Natural killer cell (primary cell): ENCODE data around the gene NXN. TPM values are rescaled to one million over a fixed set of nuclear protein-coding genes. Genes with fewer than 3 reads are reported as not detected.
"Not testable (repeated sequence)": the region's sequence is repeated elsewhere in the genome, so short reads cannot be mapped to it uniquely, and the experiment has no call there.

Experiments
- ATAC-seq, 3 donors: fragments of 150-1000 bp in 2 of 3; fragments of 200-7000 bp in 1 of 3; cut with Tn5 transposase; 1 replicate in 1 of 3; 2 replicates in 2 of 3; pipeline ENCODE4 v1.10.0; 2021; ENCODE audit warnings: mild to moderate bottlenecking in 2 of 3, moderate library complexity in 2 of 3
- DNase-seq, 2 donors: peaks; one replicate each; pipeline versions ENCODE4 v3.0.0 to v3.0.0-alpha.2; 2013 to 2021; ENCODE audit warnings: mixed read lengths in 1 of 2
- H3K27ac ChIP-seq: one replicate; pipeline ENCODE4 v1.5.1; 2013; ENCODE audit warnings: mild to moderate bottlenecking, low read length
- H3K27me3 ChIP-seq: one replicate; pipeline ENCODE4 v1.6.1; 2013; ENCODE audit warnings: low read length; ENCODE audit not compliant: control insufficient read depth, insufficient read depth
- H3K36me3 ChIP-seq: one replicate; pipeline ENCODE4 v1.6.1; 2013; ENCODE audit warnings: low read length; ENCODE audit not compliant: control insufficient read depth, insufficient read depth
- H3K4me1 ChIP-seq: one replicate; pipeline ENCODE4 v1.6.1; 2013; ENCODE audit warnings: low read length; ENCODE audit not compliant: control insufficient read depth, insufficient read depth
- H3K4me3 ChIP-seq: one replicate; pipeline ENCODE4 v1.5.1; 2013; ENCODE audit warnings: low read length
- H3K9me3 ChIP-seq: one replicate; pipeline ENCODE4 v1.6.1; 2013; ENCODE audit warnings: low read length; ENCODE audit not compliant: control insufficient read depth, insufficient read depth
- H3K27ac Mint-ChIP-seq, 2 donors: one replicate each; pipeline ENCODE4 v1.8.0; 2022; ENCODE audit warnings: mild to moderate bottlenecking in 2 of 2, mixed read lengths in 2 of 2, moderate library complexity in 1 of 2
- H3K27me3 Mint-ChIP-seq, 2 donors: one replicate each; pipeline ENCODE4 v1.8.0; 2022; ENCODE audit warnings: low read depth in 2 of 2, mixed read lengths in 2 of 2
- H3K36me3 Mint-ChIP-seq: one replicate; pipeline ENCODE4 v1.8.0; 2022; ENCODE audit warnings: mixed read lengths
- H3K4me1 Mint-ChIP-seq, 2 donors: one replicate each; pipeline ENCODE4 v1.8.0; 2022; ENCODE audit warnings: mixed read lengths in 2 of 2
- H3K4me3 Mint-ChIP-seq: one replicate; pipeline ENCODE4 v1.8.0; 2022; ENCODE audit warnings: mild to moderate bottlenecking, moderate library complexity, mixed read lengths
- H3K9me3 Mint-ChIP-seq, 2 donors: one replicate each; pipeline ENCODE4 v1.8.0; 2022; ENCODE audit warnings: mixed read lengths in 2 of 2
- CTCF ChIP-seq: fragments of 200-600 bp; IDR thresholded peaks from one replicate; pipeline ENCODE4 v1.8.0; 2022; ENCODE audit warnings: antibody characterized with exemption
- WGBS: methylation state at CpG from one replicate; pipeline ENCODE4 v1.1.7; 2013; ENCODE audit warnings: missing lambda C conversion rate; ENCODE audit not compliant: insufficient coverage; 5-methylcytosine and 5-hydroxymethylcytosine counted together
- intact Hi-C: fragments of 100-400 bp; cut with micrococcal nuclease; formaldehyde crosslinking; loops from one replicate; pipeline ENCODE4 v1.14.2; 2022
- total RNA-seq, 4 donors: library from RNA; stranded (reverse); fragments of 120-200 nt in 1 of 4; gene quantifications; one replicate each; pipeline versions ENCODE4 v1.2.3 to v1.2.4, GENCODE V29; 2013 to 2022

Gene NXN
- total RNA-seq, 3 donors from 2014 or later (not counting 1 experiment from before 2014, with no cell fraction given): 0.14 to 0.55 TPM; not detected in 1

DNA sequence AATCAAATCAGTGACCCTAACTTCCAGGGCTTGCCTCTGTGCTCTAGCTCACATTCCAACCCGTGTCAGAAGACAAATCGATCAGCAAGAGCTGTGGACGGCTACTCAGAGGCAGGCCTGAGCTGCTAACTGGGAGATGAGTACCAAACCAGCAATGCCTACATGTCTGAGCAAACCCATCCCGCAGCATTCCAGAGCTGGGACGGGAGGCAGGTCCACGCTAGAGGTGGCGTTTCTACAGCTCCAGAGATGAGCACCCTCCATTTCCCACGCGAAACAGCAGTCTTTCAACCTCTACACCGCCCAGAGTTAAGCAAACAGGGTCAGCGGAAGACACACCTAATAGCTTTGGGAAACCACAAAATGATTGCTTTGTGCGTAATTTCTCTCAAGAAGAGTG lies 6.5 kb downstream of the NXN start:
- ATAC-seq (no peak), DNase-seq (no peak)
- no peak for TF ChIP-seq CTCF
- H3K27ac ChIP-seq: no peak overlapping the region
- intact Hi-C loops: no loop called here
- H3K36me3 Mint-ChIP-seq: no peaks in the 10 kb centered on the region
- H3K4me3 ChIP-seq: no peak overlapping the region
- WGBS: 83% methylated on average over 12 of the region's 12 CpGs
- H3K4me3 Mint-ChIP-seq: no peak overlapping the region
- H3K9me3 ChIP-seq: no peaks in the 10 kb centered on the region
- H3K9me3 Mint-ChIP-seq: no peaks in the 10 kb centered on the region
- peaks cover 31 to 57% of the 10 kb centered on the region in 2 donors for H3K27me3 Mint-ChIP-seq
- H3K4me1 Mint-ChIP-seq: peaks cover 2% of the 10 kb centered on the region in 2 donors
- no peaks in the 10 kb centered on the region for H3K36me3 ChIP-seq
- H3K4me1 ChIP-seq: no peaks in the 10 kb centered on the region
- peaks cover 24% of the 10 kb centered on the region for H3K27me3 ChIP-seq
- no peak overlapping the region for H3K27ac Mint-ChIP-seq

- H3K27ac Mint-ChIP-seq, H3K9me3 Mint-ChIP-seq, H3K4me3 ChIP-seq, ATAC-seq, H3K4me1 Mint-ChIP-seq, H3K27ac ChIP-seq, DNase-seq, intact Hi-C loops, H3K9me3 ChIP-seq, H3K4me1 ChIP-seq, H3K36me3 ChIP-seq, H3K4me3 Mint-ChIP-seq, H3K36me3 Mint-ChIP-seq: not testable (repeated sequence)
- WGBS: 92% methylated on average over 14 of the region's 14 CpGs
- H3K27me3 ChIP-seq: peaks cover 13% of the 10 kb centered on the region
- peaks cover 25 to 59% of the 10 kb centered on the region in 2 donors for H3K27me3 Mint-ChIP-seq
These were observed 7.7 kb downstream of the NXN start for GRCh38 chr17:971861-972260.

DNA sequence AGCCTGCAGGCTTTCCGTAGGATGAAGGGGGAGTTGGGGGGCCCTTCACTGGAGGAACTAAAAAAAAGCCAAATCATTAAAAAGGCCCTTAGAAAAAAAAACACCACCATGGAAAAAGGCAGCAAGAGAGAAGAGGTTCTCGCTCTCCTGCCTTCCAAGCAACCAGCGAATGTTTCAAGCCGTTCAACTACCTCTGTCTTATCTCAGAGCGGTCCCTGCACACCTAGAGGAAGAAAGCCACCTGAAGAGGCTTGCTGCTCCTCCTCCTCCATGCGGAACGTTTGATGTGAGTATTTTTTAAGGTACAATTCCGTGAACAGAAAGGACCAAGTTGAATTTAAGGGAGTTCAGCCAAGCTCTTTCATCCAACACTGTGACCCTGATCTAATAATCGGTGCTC lies 9.2 kb downstream of the NXN start:
- ATAC-seq: no peak
- 66% methylated on average over 9 of the region's 9 CpGs for WGBS
- H3K27ac ChIP-seq: no peak overlapping the region
- intact Hi-C loops: no loop called here
- H3K36me3 ChIP-seq: no peaks in the 10 kb centered on the region
- DNase-seq: no peak
- H3K9me3 ChIP-seq: no peaks in the 10 kb centered on the region
- H3K27ac Mint-ChIP-seq: no peak overlapping the region
- no peak overlapping the region for H3K4me3 ChIP-seq
- no peaks in the 10 kb centered on the region for H3K4me1 Mint-ChIP-seq
- TF ChIP-seq CTCF: no peak
- H3K9me3 Mint-ChIP-seq: no peaks in the 10 kb centered on the region
- no peaks in the 10 kb centered on the region for H3K4me1 ChIP-seq
- H3K36me3 Mint-ChIP-seq: no peaks in the 10 kb centered on the region
- no peak overlapping the region for H3K4me3 Mint-ChIP-seq
- H3K27me3 ChIP-seq: peaks cover under 1% of the 10 kb centered on the region
- peaks cover 22 to 47% of the 10 kb centered on the region in 2 donors for H3K27me3 Mint-ChIP-seq

GRCh38 chr17:969811-970355 lies 9.7 kb downstream of the NXN start:
- no peak overlapping the region for H3K4me3 Mint-ChIP-seq
- no peak overlapping the region for H3K27ac Mint-ChIP-seq
- peaks cover 22 to 43% of the 10 kb centered on the region in 2 donors for H3K27me3 Mint-ChIP-seq

More at GRCh38 chr17:969811-970355, 9.7 kb downstream of the NXN start:
- TF ChIP-seq CTCF: no peak
- H3K36me3 ChIP-seq: no peaks in the 10 kb centered on the region
- no peak overlapping the region for H3K4me3 ChIP-seq
- intact Hi-C loops: no loop called here
- Mint-ChIP-seq H3K4me1 (no peaks in the 10 kb centered on the region), H3K36me3 (no peaks in the 10 kb centered on the region), H3K9me3 (no peaks in the 10 kb centered on the region)
- H3K9me3 ChIP-seq: no peaks in the 10 kb centered on the region
- H3K27me3 ChIP-seq: no peaks in the 10 kb centered on the region
- 64% methylated on average over 18 of the region's 18 CpGs for WGBS
- no peaks in the 10 kb centered on the region for H3K4me1 ChIP-seq
- no peak for ATAC-seq
- no peak for DNase-seq
- no peak overlapping the region for H3K27ac ChIP-seq
